ENCODE measurements around the gene DBN1.

DBN1 gene

GRCh38 chr5:177432143-177432838 lies 41.1 kb downstream of the DBN1 start:
- H3K36me3 ChIP-seq (ENCODE audit: insufficient read depth, low read depth, low read length), result peaks cover 65% of the 10 kb centered on the region
- H3K4me3 ChIP-seq (ENCODE audit: low read length), result no peak overlapping the region
- no peaks in the 10 kb centered on the region; the same call in 1 of the 2 replicates for H3K27me3 ChIP-seq (ENCODE audit: insufficient read depth, low read length)
- no peaks in the 10 kb centered on the region; the same call in 1 of the 2 replicates for H3K4me1 ChIP-seq (ENCODE audit: insufficient read depth, low read length)
- H3K9ac ChIP-seq (ENCODE audit: low read depth, low read length), result no peak overlapping the region
- H3K9me3 ChIP-seq (ENCODE audit: insufficient read depth, low read depth, low read length), result no peaks in the 10 kb centered on the region
- no peak overlapping the region for H3K27ac ChIP-seq (ENCODE audit: low read length)

GRCh38 chr5:177431317-177432142 lies 41.9 kb downstream of the DBN1 start:
- H3K27ac ChIP-seq (ENCODE audit: low read length), result no peak overlapping the region
- no peak overlapping the region for H3K4me3 ChIP-seq (ENCODE audit: low read length)
- no peaks in the 10 kb centered on the region for H3K9me3 ChIP-seq (ENCODE audit: insufficient read depth, low read depth, low read length)
- H3K36me3 ChIP-seq (ENCODE audit: insufficient read depth, low read depth, low read length), result peaks cover 63% of the 10 kb centered on the region
- no peak overlapping the region for H3K9ac ChIP-seq (ENCODE audit: low read depth, low read length)
- H3K4me1 ChIP-seq (ENCODE audit: insufficient read depth, low read length), result no peaks in the 10 kb centered on the region; the same call in 1 of the 2 replicates
- H3K27me3 ChIP-seq (ENCODE audit: insufficient read depth, low read length), result no peaks in the 10 kb centered on the region; the same call in 1 of the 2 replicates

- Histone ChIP-seq H3K36me3 (ENCODE audit: insufficient read depth, low read depth, low read length) (peaks cover 63% of the 10 kb centered on the region), H3K27ac (ENCODE audit: low read length) (no peak overlapping the region), H3K9me3 (ENCODE audit: insufficient read depth, low read depth, low read length) (no peaks in the 10 kb centered on the region), H3K27me3 (ENCODE audit: insufficient read depth, low read length) (no peaks in the 10 kb centered on the region; the same call in 1 of the 2 replicates), H3K4me1 (ENCODE audit: insufficient read depth, low read length) (no peaks in the 10 kb centered on the region; the same call in 1 of the 2 replicates), H3K9ac (ENCODE audit: low read depth, low read length) (no peak overlapping the region), H3K4me3 (ENCODE audit: low read length) (no peak overlapping the region)
Observed at GRCh38 chr5:177430972-177431316, 42.5 kb downstream of the DBN1 start.

GRCh38 chr5:177430140-177430951 lies 43.1 kb downstream of the DBN1 start:
- Histone ChIP-seq H3K27me3 (ENCODE audit: insufficient read depth, low read length) (no peaks in the 10 kb centered on the region; the same call in 1 of the 2 replicates), H3K36me3 (ENCODE audit: insufficient read depth, low read depth, low read length) (peaks cover 57% of the 10 kb centered on the region), H3K4me1 (ENCODE audit: insufficient read depth, low read length) (peaks cover 2% of the 10 kb centered on the region; the same call in 1 of the 2 replicates), H3K27ac (ENCODE audit: low read length) (no peak overlapping the region), H3K4me3 (ENCODE audit: low read length) (no peak overlapping the region), H3K9ac (ENCODE audit: low read depth, low read length) (no peak overlapping the region), H3K9me3 (ENCODE audit: insufficient read depth, low read depth, low read length) (no peaks in the 10 kb centered on the region)

- Histone ChIP-seq H3K4me3 (ENCODE audit: low read length) (no peak overlapping the region), H3K27ac (ENCODE audit: low read length) (no peak overlapping the region), H3K36me3 (ENCODE audit: insufficient read depth, low read depth, low read length) (peaks cover 48% of the 10 kb centered on the region), H3K9ac (ENCODE audit: low read depth, low read length) (no peak overlapping the region), H3K4me1 (ENCODE audit: insufficient read depth, low read length) (peaks cover 5% of the 10 kb centered on the region; the same call in 1 of the 2 replicates), H3K9me3 (ENCODE audit: insufficient read depth, low read depth, low read length) (no peaks in the 10 kb centered on the region), H3K27me3 (ENCODE audit: insufficient read depth, low read length) (no peaks in the 10 kb centered on the region; the same call in 1 of the 2 replicates)
Observed at GRCh38 chr5:177429248-177430040, 44.0 kb downstream of the DBN1 start.

GRCh38 chr5:177428574-177429217 lies 44.7 kb downstream of the DBN1 start:
- Histone ChIP-seq H3K27ac (ENCODE audit: low read length) (no peak overlapping the region), H3K4me3 (ENCODE audit: low read length) (no peak overlapping the region), H3K4me1 (ENCODE audit: insufficient read depth, low read length) (peaks cover 5% of the 10 kb centered on the region; the same call in 1 of the 2 replicates), H3K27me3 (ENCODE audit: insufficient read depth, low read length) (no peaks in the 10 kb centered on the region; the same call in 1 of the 2 replicates), H3K9ac (ENCODE audit: low read depth, low read length) (no peak overlapping the region), H3K36me3 (ENCODE audit: insufficient read depth, low read depth, low read length) (peaks cover 40% of the 10 kb centered on the region), H3K9me3 (ENCODE audit: insufficient read depth, low read depth, low read length) (no peaks in the 10 kb centered on the region)

- H3K9me3 ChIP-seq (ENCODE audit: insufficient read depth, low read depth, low read length), result no peaks in the 10 kb centered on the region
- H3K4me1 ChIP-seq (ENCODE audit: insufficient read depth, low read length), result peaks cover 5% of the 10 kb centered on the region; the same call in 1 of the 2 replicates
- H3K36me3 ChIP-seq (ENCODE audit: insufficient read depth, low read depth, low read length), result peaks cover 35% of the 10 kb centered on the region
- H3K27ac ChIP-seq (ENCODE audit: low read length), result no peak overlapping the region
- peak overlapping the region; percentile 93; the same call in 1 of the 2 replicates for H3K9ac ChIP-seq (ENCODE audit: low read depth, low read length)
- no peaks in the 10 kb centered on the region; the same call in 1 of the 2 replicates for H3K27me3 ChIP-seq (ENCODE audit: insufficient read depth, low read length)
- H3K4me3 ChIP-seq (ENCODE audit: low read length), result peak overlapping the region; percentile 86
Observed at GRCh38 chr5:177427919-177428573, 45.4 kb downstream of the DBN1 start.

- Histone ChIP-seq H3K9ac (ENCODE audit: low read depth, low read length) (peak overlapping the region; percentile 93), H3K9me3 (ENCODE audit: insufficient read depth, low read depth, low read length) (no peaks in the 10 kb centered on the region), H3K4me3 (ENCODE audit: low read length) (peak overlapping the region; percentile 86), H3K4me1 (ENCODE audit: insufficient read depth, low read length) (peaks cover 5% of the 10 kb centered on the region; the same call in 1 of the 2 replicates), H3K27me3 (ENCODE audit: insufficient read depth, low read length) (no peaks in the 10 kb centered on the region; the same call in 1 of the 2 replicates), H3K27ac (ENCODE audit: low read length) (no peak overlapping the region), H3K36me3 (ENCODE audit: insufficient read depth, low read depth, low read length) (peaks cover 28% of the 10 kb centered on the region)
Observed at GRCh38 chr5:177427211-177427822, 46.1 kb downstream of the DBN1 start.

- H3K4me1 ChIP-seq (ENCODE audit: insufficient read depth, low read length), result peaks cover 5% of the 10 kb centered on the region; the same call in 1 of the 2 replicates
Observed at GRCh38 chr5:177426566-177427210, 46.7 kb downstream of the DBN1 start, which contains the start of gene GRK6. Gene GRK6 (plus strand): TSS chr5:177426676. CDS start chr5:177426846, 170 bp downstream.

More at GRCh38 chr5:177426566-177427210, 46.7 kb downstream of the DBN1 start, which contains the start of gene GRK6:
- H3K27ac ChIP-seq (ENCODE audit: low read length), result peak within 1 kb of the TSS; percentile 53
- H3K4me3 ChIP-seq (ENCODE audit: low read length), result peak within 1 kb of the TSS; percentile 86
- no peaks in the 10 kb centered on the region; the same call in 1 of the 2 replicates for H3K27me3 ChIP-seq (ENCODE audit: insufficient read depth, low read length)
- H3K9me3 ChIP-seq (ENCODE audit: insufficient read depth, low read depth, low read length), result no peaks in the 10 kb centered on the region
- peaks cover 21% of the 10 kb centered on the region for H3K36me3 ChIP-seq (ENCODE audit: insufficient read depth, low read depth, low read length)
- H3K9ac ChIP-seq (ENCODE audit: low read depth, low read length), result peak within 1 kb of the TSS; percentile 93

All from iPS-20b (cell line).